Measurements from ENCODE around the gene ARHGAP42. TPM values are rescaled to one million over a fixed set of nuclear protein-coding genes. Genes with fewer than 3 reads are reported as not detected.

ARHGAP42 gene
- total RNA-seq, 1 donor from 2014 or later = 19.1 TPM

- TF ChIP-seq, protein P1, sequence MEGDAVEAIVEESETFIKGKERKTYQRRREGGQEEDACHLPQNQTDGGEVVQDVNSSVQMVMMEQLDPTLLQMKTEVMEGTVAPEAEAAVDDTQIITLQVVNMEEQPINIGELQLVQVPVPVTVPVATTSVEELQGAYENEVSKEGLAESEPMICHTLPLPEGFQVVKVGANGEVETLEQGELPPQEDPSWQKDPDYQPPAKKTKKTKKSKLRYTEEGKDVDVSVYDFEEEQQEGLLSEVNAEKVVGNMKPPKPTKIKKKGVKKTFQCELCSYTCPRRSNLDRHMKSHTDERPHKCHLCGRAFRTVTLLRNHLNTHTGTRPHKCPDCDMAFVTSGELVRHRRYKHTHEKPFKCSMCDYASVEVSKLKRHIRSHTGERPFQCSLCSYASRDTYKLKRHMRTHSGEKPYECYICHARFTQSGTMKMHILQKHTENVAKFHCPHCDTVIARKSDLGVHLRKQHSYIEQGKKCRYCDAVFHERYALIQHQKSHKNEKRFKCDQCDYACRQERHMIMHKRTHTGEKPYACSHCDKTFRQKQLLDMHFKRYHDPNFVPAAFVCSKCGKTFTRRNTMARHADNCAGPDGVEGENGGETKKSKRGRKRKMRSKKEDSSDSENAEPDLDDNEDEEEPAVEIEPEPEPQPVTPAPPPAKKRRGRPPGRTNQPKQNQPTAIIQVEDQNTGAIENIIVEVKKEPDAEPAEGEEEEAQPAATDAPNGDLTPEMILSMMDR (IDR thresholded peaks at IDR 0.05; ENCODE audit: unreplicated experiment) = no peak
- no peaks in the 10 kb centered on the region for H3K9me3 Mint-ChIP-seq (ENCODE audit: unreplicated experiment)
- no peaks in the 10 kb centered on the region for H3K27me3 Mint-ChIP-seq (ENCODE audit: unreplicated experiment)
- DNase-seq (ENCODE audit: low spot score) = no peak
- peaks cover 8% of the 10 kb centered on the region for H3K4me1 Mint-ChIP-seq (ENCODE audit: unreplicated experiment)
- H3K4me3 Mint-ChIP-seq (ENCODE audit: unreplicated experiment) = no peak overlapping the region
- H3K27ac Mint-ChIP-seq (ENCODE audit: unreplicated experiment) = no peak overlapping the region
- peaks cover 4% of the 10 kb centered on the region for H3K36me3 Mint-ChIP-seq (ENCODE audit: low read depth, unreplicated experiment)
These were observed 104.8 kb downstream of the ARHGAP42 start for GRCh38 chr11:100791860-100792259.

GRCh38 chr11:100793525-100793924, 106.4 kb downstream of the ARHGAP42 start:
- H3K9me3 Mint-ChIP-seq (ENCODE audit: unreplicated experiment) = no peaks in the 10 kb centered on the region
- no peaks in the 10 kb centered on the region for H3K27me3 Mint-ChIP-seq (ENCODE audit: unreplicated experiment)
- peaks cover 8% of the 10 kb centered on the region for H3K4me1 Mint-ChIP-seq (ENCODE audit: unreplicated experiment)
- no peak for DNase-seq (ENCODE audit: low spot score)
- peak overlapping the region; percentile 70 for H3K27ac Mint-ChIP-seq (ENCODE audit: unreplicated experiment)
- TF ChIP-seq, protein P1 (IDR thresholded peaks at IDR 0.05; ENCODE audit: unreplicated experiment) = no peak
- H3K4me3 Mint-ChIP-seq (ENCODE audit: unreplicated experiment) = no peak overlapping the region
- H3K36me3 Mint-ChIP-seq (ENCODE audit: low read depth, unreplicated experiment) = peaks cover 4% of the 10 kb centered on the region

- TF ChIP-seq, protein P1 (IDR thresholded peaks at IDR 0.05; ENCODE audit: unreplicated experiment) = no peak
- H3K9me3 Mint-ChIP-seq (ENCODE audit: unreplicated experiment) = no peaks in the 10 kb centered on the region
- H3K4me3 Mint-ChIP-seq (ENCODE audit: unreplicated experiment) = no peak overlapping the region
- H3K4me1 Mint-ChIP-seq (ENCODE audit: unreplicated experiment) = peaks cover 8% of the 10 kb centered on the region
- no peaks in the 10 kb centered on the region for H3K36me3 Mint-ChIP-seq (ENCODE audit: low read depth, unreplicated experiment)
- no peaks in the 10 kb centered on the region for H3K27me3 Mint-ChIP-seq (ENCODE audit: unreplicated experiment)
- no peak for DNase-seq (ENCODE audit: low spot score)
- H3K27ac Mint-ChIP-seq (ENCODE audit: unreplicated experiment) = no peak overlapping the region
These were observed 107.4 kb downstream of the ARHGAP42 start for GRCh38 chr11:100794446-100794845.

GRCh38 chr11:100799445-100799844, 112.4 kb downstream of the ARHGAP42 start:
- no peaks in the 10 kb centered on the region for H3K27me3 Mint-ChIP-seq (ENCODE audit: unreplicated experiment)

GRCh38 chr11:100800202-100800601, 113.1 kb downstream of the ARHGAP42 start:
- Mint-ChIP-seq H3K36me3 (ENCODE audit: low read depth, unreplicated experiment) (no peaks in the 10 kb centered on the region), H3K27me3 (ENCODE audit: unreplicated experiment) (no peaks in the 10 kb centered on the region), H3K27ac (ENCODE audit: unreplicated experiment) (no peak overlapping the region), H3K4me1 (ENCODE audit: unreplicated experiment) (peaks cover 10% of the 10 kb centered on the region), H3K9me3 (ENCODE audit: unreplicated experiment) (no peaks in the 10 kb centered on the region), H3K4me3 (ENCODE audit: unreplicated experiment) (no peak overlapping the region)
- TF ChIP-seq, protein P1 (IDR thresholded peaks at IDR 0.05; ENCODE audit: unreplicated experiment) = no peak
- DNase-seq (ENCODE audit: low spot score) = no peak

More at GRCh38 chr11:100799445-100799844, 112.4 kb downstream of the ARHGAP42 start:
- TF ChIP-seq, protein P1 (IDR thresholded peaks at IDR 0.05; ENCODE audit: unreplicated experiment) = no peak
- H3K4me3 Mint-ChIP-seq (ENCODE audit: unreplicated experiment) = no peak overlapping the region
- no peaks in the 10 kb centered on the region for H3K9me3 Mint-ChIP-seq (ENCODE audit: unreplicated experiment)
- peaks cover 10% of the 10 kb centered on the region for H3K4me1 Mint-ChIP-seq (ENCODE audit: unreplicated experiment)
- H3K36me3 Mint-ChIP-seq (ENCODE audit: low read depth, unreplicated experiment) = no peaks in the 10 kb centered on the region
- no peak for DNase-seq (ENCODE audit: low spot score)
- H3K27ac Mint-ChIP-seq (ENCODE audit: unreplicated experiment) = no peak overlapping the region

All from endothelial cell (in vitro differentiated cells).